Measurements from ENCODE around the gene PAX2.

DNA sequence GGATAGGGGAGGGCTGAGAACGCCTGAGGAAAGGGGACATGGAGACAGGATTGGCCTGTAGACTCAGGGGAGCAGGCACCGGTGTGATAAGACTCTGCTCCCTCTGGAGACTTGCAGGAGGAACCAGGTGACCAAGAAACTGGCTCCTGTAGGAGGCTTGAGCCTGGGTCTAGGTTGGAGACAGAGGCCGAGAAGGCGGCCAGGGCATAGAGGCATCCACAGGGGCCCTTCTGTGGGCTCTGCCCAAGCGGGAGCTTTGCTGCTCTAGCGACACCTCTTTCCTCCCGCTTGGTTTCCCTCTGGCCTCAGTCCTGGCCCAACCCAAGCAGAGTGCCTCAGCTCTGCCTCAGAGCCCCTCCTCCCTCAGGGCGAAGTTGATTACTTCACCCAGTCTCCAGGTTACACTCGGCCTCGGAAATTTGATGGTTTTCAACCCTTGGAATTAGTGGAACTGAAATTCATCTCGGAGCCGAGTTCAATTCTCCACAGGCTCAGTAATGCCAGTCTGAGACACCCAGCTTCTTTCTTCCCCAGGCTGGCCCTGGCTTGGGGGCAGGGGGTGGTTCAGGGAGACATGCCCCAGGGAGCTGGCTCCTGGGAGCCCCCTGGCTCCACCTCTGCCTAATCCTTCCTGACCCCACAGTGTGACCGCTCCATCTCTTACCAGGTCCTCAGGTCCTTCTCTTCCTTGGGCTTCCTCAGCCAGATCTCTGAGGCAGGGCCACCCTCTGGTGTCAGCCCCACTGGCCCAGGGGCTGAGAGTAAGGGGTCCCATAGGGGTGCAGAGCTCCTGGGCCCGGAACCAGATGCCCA lies 60.4 kb downstream of the PAX2 start:
- no peak for TF ChIP-seq POLR2A (IDR thresholded peaks at IDR 0.05)
- TF ChIP-seq, protein P1, sequence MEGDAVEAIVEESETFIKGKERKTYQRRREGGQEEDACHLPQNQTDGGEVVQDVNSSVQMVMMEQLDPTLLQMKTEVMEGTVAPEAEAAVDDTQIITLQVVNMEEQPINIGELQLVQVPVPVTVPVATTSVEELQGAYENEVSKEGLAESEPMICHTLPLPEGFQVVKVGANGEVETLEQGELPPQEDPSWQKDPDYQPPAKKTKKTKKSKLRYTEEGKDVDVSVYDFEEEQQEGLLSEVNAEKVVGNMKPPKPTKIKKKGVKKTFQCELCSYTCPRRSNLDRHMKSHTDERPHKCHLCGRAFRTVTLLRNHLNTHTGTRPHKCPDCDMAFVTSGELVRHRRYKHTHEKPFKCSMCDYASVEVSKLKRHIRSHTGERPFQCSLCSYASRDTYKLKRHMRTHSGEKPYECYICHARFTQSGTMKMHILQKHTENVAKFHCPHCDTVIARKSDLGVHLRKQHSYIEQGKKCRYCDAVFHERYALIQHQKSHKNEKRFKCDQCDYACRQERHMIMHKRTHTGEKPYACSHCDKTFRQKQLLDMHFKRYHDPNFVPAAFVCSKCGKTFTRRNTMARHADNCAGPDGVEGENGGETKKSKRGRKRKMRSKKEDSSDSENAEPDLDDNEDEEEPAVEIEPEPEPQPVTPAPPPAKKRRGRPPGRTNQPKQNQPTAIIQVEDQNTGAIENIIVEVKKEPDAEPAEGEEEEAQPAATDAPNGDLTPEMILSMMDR (IDR thresholded peaks at IDR 0.05), result no peak
